ENCODE data around the gene IER5L.

IER5L gene

GRCh38 chr9:129177791-129178567 is at the start of gene IER5L:
TSS of gene IER5L (minus strand) at chr9:129178261. CDS start at chr9:129178052, 209 bp downstream.
- peak; percentile 86 for DNase-seq

- DNase-seq: no peak
Observed at GRCh38 chr9:129227843-129228189, 49.8 kb upstream of the IER5L start.

DNA sequence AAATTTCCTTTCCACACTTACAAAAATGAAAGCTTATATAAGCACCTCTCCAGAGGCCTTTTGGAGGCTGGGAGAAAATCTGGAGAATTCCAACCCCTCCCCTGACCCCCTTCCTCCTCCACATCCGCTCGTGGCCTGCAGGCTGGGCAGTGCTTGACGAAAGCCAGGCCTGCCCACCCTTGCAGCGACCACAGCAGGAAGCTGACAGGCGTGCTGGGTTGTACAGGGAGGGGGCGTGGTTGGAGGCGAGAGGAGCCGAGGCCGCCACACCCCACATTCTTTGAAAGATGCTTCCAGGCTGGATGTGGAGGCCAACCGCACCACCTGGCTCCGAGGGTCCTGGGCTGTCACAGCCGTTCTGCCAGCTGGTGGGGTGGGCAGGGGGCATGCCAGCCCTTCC is 47.8 kb upstream of the IER5L start:
- DNase-seq: peak; percentile 99

DNA sequence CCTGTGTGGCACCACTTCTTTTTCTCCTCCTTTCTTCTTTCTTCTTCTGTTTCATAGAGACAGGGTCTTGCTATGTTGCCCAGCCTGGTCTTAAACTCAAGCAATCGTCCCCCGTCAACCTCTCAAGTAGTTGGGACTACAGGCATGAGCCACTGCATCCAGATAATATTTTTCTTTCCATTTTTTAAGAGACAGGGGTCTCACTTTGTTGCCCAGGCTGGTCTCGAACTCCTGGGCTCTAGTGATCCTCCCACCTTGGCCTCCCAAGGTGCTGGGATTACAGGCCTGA is 47.4 kb upstream of the IER5L start:
- DNase-seq: no peak

GRCh38 chr9:129224618-129225489 is 46.8 kb upstream of the IER5L start:
- no peak for DNase-seq

DNA sequence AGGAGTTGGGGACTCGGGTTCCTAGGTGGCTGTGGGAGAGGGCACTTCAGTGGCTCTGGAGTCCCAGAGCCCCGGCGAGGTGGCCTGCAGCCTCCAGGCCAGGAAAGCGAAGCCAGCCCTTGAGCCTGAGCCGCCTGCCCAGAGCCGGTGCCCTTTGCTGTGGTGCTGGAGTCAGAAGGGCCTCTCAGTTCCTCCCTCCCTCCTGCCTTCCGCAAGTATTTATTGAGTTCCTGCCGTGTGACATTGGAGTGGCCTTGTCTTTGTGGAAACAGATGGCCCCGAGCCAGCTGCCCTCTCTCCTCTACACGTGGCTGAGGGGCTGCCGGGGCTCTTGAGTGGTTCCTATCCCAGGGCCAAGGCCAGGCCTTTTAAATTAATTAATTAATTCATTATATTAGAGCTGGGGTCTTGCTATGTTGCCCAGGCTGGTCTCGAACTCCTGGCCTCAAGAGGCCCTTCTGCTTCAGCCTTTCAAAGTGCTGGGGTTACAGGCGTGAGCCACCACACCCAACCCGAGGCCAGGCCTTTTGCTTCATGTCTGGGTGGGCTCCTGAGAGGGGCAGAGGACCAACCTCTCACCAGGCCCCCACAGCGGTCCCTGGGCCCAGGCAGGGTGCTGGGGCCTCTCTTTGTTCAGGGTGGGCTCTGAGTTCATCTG is 45.6 kb upstream of the IER5L start:
- no peak for DNase-seq

GRCh38 chr9:129222819-129223218 is 44.8 kb upstream of the IER5L start:
- no peak for DNase-seq

- no peak for DNase-seq
Observed at GRCh38 chr9:129221979-129222635, 44.0 kb upstream of the IER5L start.

DNA sequence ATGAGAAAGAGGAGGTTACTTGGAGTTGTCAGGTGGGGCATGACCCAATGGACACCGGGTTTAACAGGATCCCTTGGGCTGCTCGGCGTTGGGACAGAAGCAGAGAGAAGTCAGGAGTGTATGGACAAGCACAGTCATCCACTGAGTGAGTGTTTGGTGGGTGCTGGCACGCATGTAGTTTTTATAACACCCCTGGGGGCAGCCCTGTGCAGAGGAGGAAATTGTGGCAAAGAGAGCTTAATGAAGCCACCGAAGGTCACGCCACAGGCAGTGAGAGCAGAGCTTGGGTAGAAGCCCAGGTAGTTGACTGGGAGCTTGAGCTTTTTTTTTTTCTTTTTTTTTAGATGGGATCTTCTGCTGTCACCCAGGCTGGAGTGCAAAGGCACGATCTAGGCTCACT is 43.2 kb upstream of the IER5L start:
- DNase-seq: no peak

- no peak for DNase-seq
Observed at GRCh38 chr9:129220771-129221170, 42.7 kb upstream of the IER5L start.

DNA sequence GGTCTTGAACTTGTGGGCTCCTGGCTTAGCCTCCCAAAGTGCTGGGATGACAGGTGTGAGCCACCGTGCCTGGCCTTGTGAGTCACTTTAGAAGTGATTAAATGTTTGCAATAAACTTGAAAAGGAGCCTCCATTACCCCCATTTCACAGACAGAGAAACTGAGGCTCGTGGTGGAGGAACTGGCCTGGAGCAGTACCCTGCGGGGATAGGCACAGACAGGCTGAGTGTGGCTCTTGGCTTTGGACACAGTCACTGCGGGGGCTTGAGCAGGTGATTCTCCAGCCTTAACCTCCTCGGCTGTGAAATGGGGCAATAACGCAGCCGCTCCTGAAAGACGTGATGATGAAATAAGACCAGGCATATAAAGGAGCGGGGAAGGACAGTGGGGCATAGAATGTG is 40.9 kb upstream of the IER5L start:
- DNase-seq: no peak

- DNase-seq: no peak
Observed at GRCh38 chr9:129218272-129218625, 40.2 kb upstream of the IER5L start.

- DNase-seq: no peak
Observed at GRCh38 chr9:129213551-129213950, 35.5 kb upstream of the IER5L start.

- DNase-seq: no peak
Observed at GRCh38 chr9:129211686-129212085, 33.6 kb upstream of the IER5L start.

DNA sequence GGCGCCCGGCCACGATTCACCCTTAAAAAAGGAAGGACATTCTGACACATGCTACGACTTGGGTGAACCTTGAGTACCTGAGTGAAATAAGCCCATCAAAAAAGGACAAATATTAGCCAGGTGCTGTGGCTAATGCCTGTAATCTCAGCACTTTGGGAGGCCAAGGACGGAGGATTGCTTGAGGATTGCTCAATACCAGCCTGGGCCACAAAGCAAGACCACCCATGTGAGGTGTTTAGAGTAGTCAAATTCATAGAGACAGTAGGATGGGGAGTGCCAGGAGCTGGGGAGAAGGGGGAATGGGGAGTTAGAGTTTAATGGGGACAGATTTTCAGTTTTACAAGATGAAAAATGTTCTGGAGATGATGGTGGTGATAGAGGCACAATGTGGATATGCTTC is 32.1 kb upstream of the IER5L start:
- no peak for DNase-seq

- no peak for DNase-seq
Observed at GRCh38 chr9:129209580-129209979, 31.5 kb upstream of the IER5L start.

GRCh38 chr9:129209109-129209508 is 31.0 kb upstream of the IER5L start:
- no peak for DNase-seq

DNA sequence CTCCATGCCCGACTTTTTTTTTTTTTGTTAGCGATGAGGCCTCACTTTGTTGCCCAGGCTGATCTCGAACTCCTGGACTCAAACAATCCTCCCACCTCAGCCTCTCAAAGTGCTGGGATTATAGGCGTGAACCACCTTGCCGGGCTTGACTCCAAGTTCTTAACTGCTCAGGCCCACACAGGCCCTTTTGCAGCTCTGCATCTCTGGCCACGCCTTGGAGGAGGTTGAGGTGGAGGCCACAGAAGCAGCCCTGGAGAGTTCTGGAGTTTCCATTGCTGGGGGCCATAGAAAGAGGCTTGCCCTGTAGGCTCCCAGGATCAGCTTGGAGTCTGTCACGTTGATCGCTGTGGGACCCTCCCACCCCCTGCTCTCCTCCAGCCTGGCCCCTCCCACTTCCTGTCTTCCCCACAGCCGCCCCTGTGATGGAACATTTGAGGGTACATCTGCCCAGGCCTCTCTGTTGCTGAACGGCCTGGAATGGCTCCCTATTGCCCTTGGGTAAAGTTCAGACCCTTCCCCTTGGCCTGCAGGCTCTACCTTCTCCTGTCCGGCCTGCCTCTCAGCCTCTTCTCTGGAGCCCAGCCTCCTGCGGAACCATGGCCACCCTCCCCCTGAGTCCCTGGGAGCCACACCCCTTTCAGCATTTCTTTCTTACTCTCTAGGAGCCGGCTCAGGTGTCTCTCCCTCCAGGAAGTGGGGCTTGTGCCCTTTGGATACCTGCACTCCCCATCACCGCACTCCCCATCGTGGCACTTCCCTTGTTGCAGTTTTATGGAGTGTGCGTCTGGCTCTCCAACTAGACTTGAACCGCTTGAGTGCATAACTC is 30.4 kb upstream of the IER5L start:
- no peak for DNase-seq

- DNase-seq: no peak
Observed at GRCh38 chr9:129206905-129207304, 28.8 kb upstream of the IER5L start.

- DNase-seq: no peak
Observed at GRCh38 chr9:129206401-129206800, 28.3 kb upstream of the IER5L start.

GRCh38 chr9:129204840-129205239 is 26.8 kb upstream of the IER5L start:
- no peak for DNase-seq

DNA sequence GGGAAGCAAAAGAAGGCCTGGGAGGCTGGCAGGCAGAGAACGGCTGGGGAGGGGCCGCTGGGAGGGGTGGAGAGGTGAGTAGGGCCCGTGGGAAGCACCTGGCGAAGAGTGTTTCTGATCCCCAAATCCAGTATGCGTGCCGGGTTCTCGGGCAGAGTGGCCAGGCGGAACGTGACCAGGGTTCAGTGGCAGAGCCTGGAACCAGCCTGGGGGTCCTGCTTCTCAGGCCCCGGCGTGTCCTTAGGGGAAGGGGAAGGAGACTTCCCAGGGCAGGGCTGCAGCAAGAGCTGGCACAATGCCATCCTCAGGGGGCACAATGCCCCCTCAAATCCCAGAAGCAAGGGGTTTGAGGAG is 25.5 kb upstream of the IER5L start:
- no peak for DNase-seq
